ENCODE measurements around the gene KCNMA1. TPM values are rescaled to one million over a fixed set of nuclear protein-coding genes. Genes with fewer than 3 reads are reported as not detected.

Gene KCNMA1
- total RNA-seq, 1 donor from 2014 or later = 41.3 TPM

- Histone ChIP-seq H3K4me3 (no peak overlapping the region), H3K9me3 (no peaks in the 10 kb centered on the region), H3K4me1 (peaks cover 5% of the 10 kb centered on the region), H3K27me3 (ENCODE audit: low read depth) (no peaks in the 10 kb centered on the region), H3K27ac (no peak overlapping the region), H3K36me3 (no peaks in the 10 kb centered on the region)
- ATAC-seq (no peak), DNase-seq (no peak)
- TF ChIP-seq, protein P1, sequence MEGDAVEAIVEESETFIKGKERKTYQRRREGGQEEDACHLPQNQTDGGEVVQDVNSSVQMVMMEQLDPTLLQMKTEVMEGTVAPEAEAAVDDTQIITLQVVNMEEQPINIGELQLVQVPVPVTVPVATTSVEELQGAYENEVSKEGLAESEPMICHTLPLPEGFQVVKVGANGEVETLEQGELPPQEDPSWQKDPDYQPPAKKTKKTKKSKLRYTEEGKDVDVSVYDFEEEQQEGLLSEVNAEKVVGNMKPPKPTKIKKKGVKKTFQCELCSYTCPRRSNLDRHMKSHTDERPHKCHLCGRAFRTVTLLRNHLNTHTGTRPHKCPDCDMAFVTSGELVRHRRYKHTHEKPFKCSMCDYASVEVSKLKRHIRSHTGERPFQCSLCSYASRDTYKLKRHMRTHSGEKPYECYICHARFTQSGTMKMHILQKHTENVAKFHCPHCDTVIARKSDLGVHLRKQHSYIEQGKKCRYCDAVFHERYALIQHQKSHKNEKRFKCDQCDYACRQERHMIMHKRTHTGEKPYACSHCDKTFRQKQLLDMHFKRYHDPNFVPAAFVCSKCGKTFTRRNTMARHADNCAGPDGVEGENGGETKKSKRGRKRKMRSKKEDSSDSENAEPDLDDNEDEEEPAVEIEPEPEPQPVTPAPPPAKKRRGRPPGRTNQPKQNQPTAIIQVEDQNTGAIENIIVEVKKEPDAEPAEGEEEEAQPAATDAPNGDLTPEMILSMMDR (IDR thresholded peaks at IDR 0.05) = no peak
- intact Hi-C loops (cut with DNase I) = loop anchor here (10.0 kb wide), 1 partner anchor 246 kb away; no protein-coding TSS in a partner anchor
Measured at GRCh38 chr10:77398558-77398957, 239.1 kb downstream of the KCNMA1 start.

- H3K27me3 ChIP-seq (ENCODE audit: low read depth) = no peaks in the 10 kb centered on the region
- DNase-seq (no peak), ATAC-seq (no peak)
- H3K36me3 ChIP-seq = no peaks in the 10 kb centered on the region
- H3K27ac ChIP-seq = no peak overlapping the region
- intact Hi-C loops (cut with DNase I) = loop anchor here (10.0 kb wide), 1 partner anchor 248 kb away; no protein-coding TSS in a partner anchor
- H3K4me1 ChIP-seq = peaks cover 13% of the 10 kb centered on the region
- TF ChIP-seq, protein P1 (IDR thresholded peaks at IDR 0.05) = no peak
- H3K9me3 ChIP-seq = no peaks in the 10 kb centered on the region
- no peak overlapping the region for H3K4me3 ChIP-seq
Measured at GRCh38 chr10:77397103-77397502, 240.5 kb downstream of the KCNMA1 start.

GRCh38 chr10:77396290-77396689, 241.3 kb downstream of the KCNMA1 start:
- ATAC-seq = no peak
- intact Hi-C loops (cut with DNase I) = loop anchor here (10.0 kb wide), 1 partner anchor 249 kb away; no protein-coding TSS in a partner anchor
- H3K4me1 ChIP-seq = peaks cover 15% of the 10 kb centered on the region
- H3K9me3 ChIP-seq = no peaks in the 10 kb centered on the region
- H3K4me3 ChIP-seq = no peak overlapping the region
- no peaks in the 10 kb centered on the region for H3K36me3 ChIP-seq
- H3K27ac ChIP-seq = no peak overlapping the region
- TF ChIP-seq, protein P1 (IDR thresholded peaks at IDR 0.05) = no peak
- no peaks in the 10 kb centered on the region for H3K27me3 ChIP-seq (ENCODE audit: low read depth)
- DNase-seq = no peak

- ATAC-seq = no peak
- Histone ChIP-seq H3K4me1 (peaks cover 15% of the 10 kb centered on the region), H3K27me3 (ENCODE audit: low read depth) (no peaks in the 10 kb centered on the region), H3K4me3 (no peak overlapping the region), H3K36me3 (no peaks in the 10 kb centered on the region), H3K9me3 (no peaks in the 10 kb centered on the region), H3K27ac (no peak overlapping the region)
- DNase-seq = no peak
- intact Hi-C loops (cut with DNase I) = loop anchor here (10.0 kb wide), 1 partner anchor 251 kb away; no protein-coding TSS in a partner anchor
- TF ChIP-seq, protein P1 (IDR thresholded peaks at IDR 0.05) = no peak
Measured at GRCh38 chr10:77393821-77394501, 243.6 kb downstream of the KCNMA1 start.

DNA sequence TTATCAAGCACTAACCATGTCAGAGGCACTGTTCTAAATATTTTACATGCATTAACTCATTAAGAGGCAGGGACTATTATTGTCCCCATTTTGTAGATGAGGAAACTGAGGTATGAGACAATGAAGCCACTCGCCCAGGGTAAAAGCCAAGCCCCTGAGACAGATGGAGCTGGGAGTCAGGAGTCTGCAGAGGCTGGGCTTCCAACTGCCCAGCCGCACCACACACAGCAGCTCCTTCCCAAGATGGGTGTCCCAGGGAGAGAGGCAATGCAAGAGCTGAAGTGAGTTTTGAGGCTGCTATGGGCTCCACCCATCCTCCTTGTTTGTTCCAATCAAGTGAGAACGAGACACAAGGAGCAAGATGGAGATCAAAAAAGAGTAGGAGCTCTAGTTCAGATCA, 244.2 kb downstream of the KCNMA1 start:
- TF ChIP-seq, protein P1 (IDR thresholded peaks at IDR 0.05) = no peak
- DNase-seq (no peak), ATAC-seq (no peak)
- H3K27ac ChIP-seq = no peak overlapping the region
- peaks cover 15% of the 10 kb centered on the region for H3K4me1 ChIP-seq
- no peaks in the 10 kb centered on the region for H3K27me3 ChIP-seq (ENCODE audit: low read depth)
- H3K4me3 ChIP-seq = no peak overlapping the region
- H3K9me3 ChIP-seq = no peaks in the 10 kb centered on the region
- intact Hi-C loops (cut with DNase I) = loop anchor here (10.0 kb wide), 1 partner anchor 251 kb away; no protein-coding TSS in a partner anchor
- H3K36me3 ChIP-seq = no peaks in the 10 kb centered on the region
